ENCODE measurements around the gene MAOA.

MAOA gene

DNA sequence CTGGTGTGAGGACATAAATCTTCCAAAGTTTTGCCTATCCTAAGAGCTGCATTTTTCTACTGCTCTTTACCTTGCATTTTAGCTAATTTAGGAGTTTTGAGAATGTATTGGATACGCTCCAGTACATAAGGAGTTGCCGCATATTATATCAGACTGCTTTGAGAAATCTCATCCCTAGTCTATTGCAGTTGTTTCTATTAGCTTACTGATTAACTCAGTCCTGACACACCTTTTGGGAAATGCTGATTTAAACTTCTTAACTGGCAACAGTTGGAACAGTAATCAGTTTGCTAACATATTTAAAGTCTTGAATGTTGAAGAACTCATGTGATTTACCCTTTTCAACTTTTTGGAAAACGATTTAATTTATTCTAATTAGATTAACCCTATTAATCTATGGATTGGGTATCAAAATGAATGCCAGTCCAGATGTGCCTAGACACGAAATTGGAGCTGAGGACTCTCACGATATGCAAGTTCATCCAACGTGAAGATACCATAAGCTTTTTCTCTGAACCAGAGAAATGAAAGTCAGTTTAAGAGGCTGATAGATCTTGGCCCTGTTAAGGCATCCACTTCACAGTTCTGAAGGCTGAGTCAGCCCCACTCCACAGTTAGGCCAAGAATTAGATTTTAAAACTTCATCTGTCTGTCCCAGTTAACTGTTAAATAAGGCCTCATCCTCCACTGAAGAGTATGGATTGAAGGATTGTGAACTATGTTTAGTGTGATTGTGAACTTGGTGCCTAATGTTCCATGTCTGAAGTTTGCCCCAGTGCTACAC, 90.0 kb downstream of the MAOA start:
- no peak overlapping the region for H3K27ac Mint-ChIP-seq
- no peak overlapping the region for H3K4me3 Mint-ChIP-seq
- H3K27me3 Mint-ChIP-seq = no peaks in the 10 kb centered on the region
- no peaks in the 10 kb centered on the region for H3K36me3 Mint-ChIP-seq (ENCODE audit: low read depth)
- H3K4me1 Mint-ChIP-seq (ENCODE audit: low read depth) = peaks cover 3% of the 10 kb centered on the region
- no peaks in the 10 kb centered on the region for H3K9me3 Mint-ChIP-seq

DNA sequence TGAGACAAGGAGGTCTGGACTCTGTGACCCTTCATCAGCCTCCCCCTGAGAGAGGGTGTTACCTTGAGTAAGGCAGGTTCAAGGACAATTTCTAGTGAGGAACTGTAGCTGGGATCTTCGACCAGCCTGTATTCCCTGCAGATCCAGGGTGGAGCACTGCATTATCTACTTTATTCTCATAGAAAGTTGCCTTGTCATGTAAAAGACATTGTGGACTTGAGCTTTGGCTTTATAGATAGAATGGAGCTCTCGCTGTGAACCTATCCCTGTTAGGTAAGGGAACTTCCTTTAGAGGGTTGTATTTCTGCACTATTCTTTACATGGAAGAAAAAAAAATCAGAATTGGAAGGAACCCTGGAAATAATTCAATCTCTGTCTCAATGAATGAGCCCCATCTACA, 91.4 kb downstream of the MAOA start:
- Mint-ChIP-seq H3K27me3 (no peaks in the 10 kb centered on the region), H3K4me1 (ENCODE audit: low read depth) (peaks cover 3% of the 10 kb centered on the region), H3K36me3 (ENCODE audit: low read depth) (no peaks in the 10 kb centered on the region), H3K27ac (no peak overlapping the region), H3K4me3 (no peak overlapping the region), H3K9me3 (no peaks in the 10 kb centered on the region)

DNA sequence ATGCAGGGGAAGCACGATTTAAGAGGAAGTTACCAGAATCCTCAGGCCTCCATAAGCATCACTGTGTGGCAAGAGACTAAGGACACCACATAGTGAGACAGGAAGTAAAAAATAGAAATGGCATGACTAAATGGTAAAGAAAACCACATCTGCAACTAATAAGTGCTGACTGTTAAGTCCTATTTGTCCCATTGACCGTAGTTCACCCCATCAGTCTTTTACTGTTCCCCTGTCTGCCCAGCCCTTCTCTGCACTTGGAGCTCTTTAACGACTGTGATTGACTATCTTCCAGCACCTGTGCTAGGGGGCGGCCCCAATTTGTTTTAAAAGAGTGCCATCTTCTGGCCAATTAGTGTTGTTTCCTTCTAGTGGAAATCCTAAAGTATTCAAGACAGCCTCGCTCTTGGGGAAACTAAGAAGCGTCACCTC, 94.2 kb downstream of the MAOA start:
- Mint-ChIP-seq H3K27ac (no peak overlapping the region), H3K27me3 (no peaks in the 10 kb centered on the region), H3K9me3 (no peaks in the 10 kb centered on the region), H3K4me3 (no peak overlapping the region), H3K4me1 (ENCODE audit: low read depth) (peaks cover 3% of the 10 kb centered on the region), H3K36me3 (ENCODE audit: low read depth) (no peaks in the 10 kb centered on the region)

DNA sequence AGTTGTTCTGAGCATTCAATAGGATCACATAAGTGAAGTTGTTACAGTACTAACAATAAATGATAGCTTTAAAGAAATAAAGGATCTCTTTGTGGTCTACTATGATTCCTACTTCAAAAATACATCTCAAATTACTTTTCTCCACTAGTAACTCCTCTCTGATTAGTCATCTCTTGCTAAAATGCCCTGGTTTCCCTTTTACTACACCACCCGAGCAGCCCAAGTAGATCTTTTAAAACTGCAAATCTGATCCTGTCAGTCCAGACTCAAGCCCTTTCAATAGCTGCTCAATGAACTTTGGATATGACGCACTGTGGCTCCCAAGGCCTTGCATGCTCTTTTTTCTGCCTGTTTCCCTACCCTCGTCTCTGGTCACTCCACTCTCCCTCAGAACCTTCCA, 97.5 kb downstream of the MAOA start:
- no peak overlapping the region for H3K4me3 Mint-ChIP-seq
- H3K27me3 Mint-ChIP-seq = no peaks in the 10 kb centered on the region
- H3K27ac Mint-ChIP-seq = no peak overlapping the region
- H3K36me3 Mint-ChIP-seq (ENCODE audit: low read depth) = no peaks in the 10 kb centered on the region
- peaks cover 3% of the 10 kb centered on the region for H3K4me1 Mint-ChIP-seq (ENCODE audit: low read depth)
- H3K9me3 Mint-ChIP-seq = no peaks in the 10 kb centered on the region

DNA sequence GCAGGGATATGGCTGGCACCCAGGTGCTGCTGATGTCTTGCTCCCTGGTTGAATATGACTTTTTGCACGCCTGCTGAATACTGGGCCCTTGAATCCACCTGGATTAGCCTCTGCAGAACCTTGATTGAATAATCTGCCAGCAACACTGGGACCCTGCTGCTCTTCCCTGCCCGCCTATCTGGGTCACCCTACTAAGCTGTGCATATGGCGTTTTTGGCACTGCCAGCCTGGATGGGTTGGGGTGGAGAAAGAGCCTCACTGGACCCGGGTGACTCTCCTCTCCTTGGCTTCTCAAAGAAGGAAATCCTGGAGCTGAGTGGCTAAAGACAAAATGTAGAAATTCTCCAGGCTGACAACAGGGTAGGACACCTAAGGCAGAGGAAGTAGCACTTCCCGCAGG, 100.0 kb downstream of the MAOA start:
- no peaks in the 10 kb centered on the region for H3K27me3 Mint-ChIP-seq
- H3K36me3 Mint-ChIP-seq (ENCODE audit: low read depth) = no peaks in the 10 kb centered on the region
- H3K4me1 Mint-ChIP-seq (ENCODE audit: low read depth) = no peaks in the 10 kb centered on the region
- no peak overlapping the region for H3K27ac Mint-ChIP-seq
- no peaks in the 10 kb centered on the region for H3K9me3 Mint-ChIP-seq
- H3K4me3 Mint-ChIP-seq = no peak overlapping the region

DNA sequence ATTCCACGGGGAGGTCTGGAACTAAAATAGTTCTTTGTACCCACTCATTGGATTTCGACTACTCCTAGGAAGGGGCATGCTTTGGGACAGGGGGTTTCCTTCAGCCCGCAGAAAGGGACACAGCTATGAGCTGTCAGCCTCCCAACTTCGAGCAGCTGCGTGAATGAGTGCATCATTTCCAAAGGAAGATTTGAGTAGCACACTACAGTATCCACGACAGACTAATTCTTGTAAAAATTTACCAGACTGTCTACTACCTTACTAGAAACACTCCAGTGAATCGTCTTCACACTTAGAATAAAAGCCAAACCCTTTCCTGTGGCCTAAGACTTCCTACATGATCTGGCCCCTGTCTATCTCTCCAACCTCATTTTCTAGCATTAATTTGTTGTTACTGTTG, 101.9 kb downstream of the MAOA start:
- Mint-ChIP-seq H3K9me3 (no peaks in the 10 kb centered on the region), H3K27ac (no peak overlapping the region), H3K4me3 (no peak overlapping the region)

DNA sequence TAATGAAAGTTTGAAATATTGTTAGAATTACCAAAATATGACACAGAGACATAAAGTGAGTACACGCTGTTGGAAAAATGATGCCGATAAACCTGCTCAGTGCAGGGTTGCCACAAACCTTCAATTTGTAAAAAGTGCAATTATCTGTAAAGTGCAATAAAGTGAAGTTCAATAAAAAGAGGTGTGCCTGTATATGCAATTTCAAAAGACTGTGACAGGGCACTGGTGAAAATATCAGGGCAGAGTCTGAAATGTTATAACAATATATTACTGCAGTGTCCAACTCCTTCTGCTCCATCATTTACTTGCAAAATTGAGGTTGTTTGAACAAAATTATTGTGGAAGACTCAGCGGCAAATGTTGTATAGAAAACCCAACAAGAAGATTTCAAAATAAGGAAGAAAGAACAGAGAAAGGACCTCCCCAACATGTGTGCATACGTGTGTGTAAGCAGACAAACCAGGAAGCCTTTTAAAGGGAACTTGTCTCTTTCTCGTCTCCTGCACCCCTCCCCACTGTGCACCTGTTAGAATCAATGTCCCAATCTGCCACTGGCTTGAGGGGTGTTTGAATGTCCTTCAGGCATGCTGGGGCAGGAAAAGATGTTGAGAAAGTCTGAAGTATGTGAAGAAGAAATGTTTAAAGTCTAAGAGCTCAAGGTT, 130.0 kb downstream of the MAOA start:
- no peaks in the 10 kb centered on the region for H3K9me3 Mint-ChIP-seq
- H3K4me1 Mint-ChIP-seq (ENCODE audit: low read depth) = no peaks in the 10 kb centered on the region
- no peaks in the 10 kb centered on the region for H3K27me3 Mint-ChIP-seq
- H3K36me3 Mint-ChIP-seq (ENCODE audit: low read depth) = no peaks in the 10 kb centered on the region
- no peak overlapping the region for H3K27ac Mint-ChIP-seq
- no peak overlapping the region for H3K4me3 Mint-ChIP-seq

More for the DNA sequence above, 101.9 kb downstream of the MAOA start:
- Mint-ChIP-seq H3K27me3 (no peaks in the 10 kb centered on the region), H3K36me3 (ENCODE audit: low read depth) (no peaks in the 10 kb centered on the region), H3K4me1 (ENCODE audit: low read depth) (no peaks in the 10 kb centered on the region)
